Smooth muscle cell (in vitro differentiated cells): Measurements from ENCODE around the gene MGRN1. TPM values are rescaled to one million over a fixed set of nuclear protein-coding genes. Genes with fewer than 3 reads are reported as not detected.

Experiments used
- DNase-seq: peaks from one replicate; lab custom pipeline; 2025; ENCODE audit not compliant: unreplicated experiment; lab: John Stamatoyannopoulos, UW
- H2AFZ ChIP-seq: fragments of 200-600 bp; sonication (generic); 2 replicates; pipeline ENCODE4 v1.6.0; 2016; ENCODE audit warnings: antibody characterized with exemption, low read depth, mild to moderate bottlenecking
- H3F3A ChIP-seq: fragments of 200-600 bp; sonication (generic); 2 replicates; pipeline ENCODE4 v1.6.0; 2017; ENCODE audit warnings: antibody characterized with exemption, low read depth
- H3K27ac ChIP-seq: fragments of 200-600 bp; sonication (generic); 2 replicates; pipeline ENCODE4 v1.5.1; 2016; ENCODE audit warnings: low read depth, mild to moderate bottlenecking
- H3K27me3 ChIP-seq: fragments of 200-600 bp; sonication (generic); 2 replicates; pipeline ENCODE4 v1.6.1; 2016; ENCODE audit warnings: low read depth, mild to moderate bottlenecking
- H3K36me3 ChIP-seq: fragments of 200-600 bp; sonication (generic); 2 replicates; pipeline ENCODE4 v1.5.1; 2016; ENCODE audit warnings: low read depth
- H3K4me1 ChIP-seq: fragments of 200-600 bp; sonication (generic); 2 replicates; pipeline ENCODE4 v1.5.1; 2016; ENCODE audit warnings: low read depth
- H3K4me2 ChIP-seq: fragments of 200-600 bp; sonication (generic); 2 replicates; pipeline ENCODE4 v1.6.0; 2016; ENCODE audit warnings: mild to moderate bottlenecking
- H3K4me3 ChIP-seq: fragments of 200-600 bp; sonication (generic); 2 replicates; pipeline ENCODE4 v1.5.1; 2016; ENCODE audit warnings: mild to moderate bottlenecking
- H3K79me2 ChIP-seq: fragments of 200-600 bp; sonication (generic); 2 replicates; pipeline ENCODE4 v1.6.0; 2016; ENCODE audit warnings: low read depth, mild to moderate bottlenecking
- H3K9ac ChIP-seq: fragments of 200-600 bp; sonication (generic); 2 replicates; pipeline ENCODE4 v1.6.0; 2016; ENCODE audit warnings: low read depth
- H3K9me3 ChIP-seq: fragments of 200-600 bp; sonication (generic); replicated peaks from 2 replicates; pipeline ENCODE4 v1.5.1; 2016; ENCODE audit warnings: low read depth
- H4K20me1 ChIP-seq: fragments of 200-600 bp; sonication (generic); 2 replicates; pipeline ENCODE4 v1.6.0; 2016; ENCODE audit warnings: low read depth
- CTCF ChIP-seq: fragments of 200-600 bp; sonication (generic); IDR thresholded peaks from 2 replicates; pipeline ENCODE4 v1.5.1; 2017; ENCODE audit warnings: borderline replicate concordance, mild to moderate bottlenecking, antibody characterized with exemption; ENCODE audit not compliant: insufficient read depth, poor library complexity, severe bottlenecking
- WGBS: methylation state at CpG from one replicate; pipeline ENCODE4 v1.1.7; 2016; ENCODE audit warnings: low lambda C conversion rate; 5-methylcytosine and 5-hydroxymethylcytosine counted together
- polyA plus RNA-seq: library from polyadenylated mRNA; unstranded; fragments of >200 nt; fragmentation: Nextera tagmentation; extraction: Ambion mirVana; gene quantifications from 2 replicates; pipeline ENCODE4 v1.2.1, GENCODE V29; 2016
- total RNA-seq: library from RNA; depleted of rRNA; stranded (reverse); fragments of >200 nt; gene quantifications from 2 replicates; pipeline ENCODE4 v1.2.3, GENCODE V29; 2014

Gene MGRN1
- total and polyA plus RNA-seq, 2 experiments from 2014 or later = 22.0 to 23.2 TPM

GRCh38 chr16:4651827-4652226, 27.2 kb downstream of the MGRN1 start:
- 97% methylated on average over 13 of the region's 13 CpGs for WGBS
- Histone ChIP-seq H3K9ac (no peak overlapping the region), H3K9me3 (no peaks in the 10 kb centered on the region), H2AFZ (no peak overlapping the region), H3K27me3 (no peaks in the 10 kb centered on the region), H3K27ac (no peak overlapping the region), H3K4me1 (no peaks in the 10 kb centered on the region), H3K79me2 (peaks cover 16% of the 10 kb centered on the region), H3F3A (no peaks in the 10 kb centered on the region), H3K4me3 (no peak overlapping the region), H3K36me3 (no peaks in the 10 kb centered on the region), H3K4me2 (no peak overlapping the region), H4K20me1 (peaks cover 89% of the 10 kb centered on the region)
- TF ChIP-seq CTCF = no peak
- DNase-seq = no peak

GRCh38 chr16:4652561-4652960, 27.9 kb downstream of the MGRN1 start:
- Histone ChIP-seq H3K4me2 (no peak overlapping the region), H3K9ac (no peak overlapping the region), H2AFZ (no peak overlapping the region), H3K79me2 (peaks cover 9% of the 10 kb centered on the region), H3K36me3 (no peaks in the 10 kb centered on the region), H3K4me3 (no peak overlapping the region), H3F3A (no peaks in the 10 kb centered on the region), H3K27ac (no peak overlapping the region), H3K4me1 (no peaks in the 10 kb centered on the region), H4K20me1 (peaks cover 88% of the 10 kb centered on the region), H3K9me3 (no peaks in the 10 kb centered on the region), H3K27me3 (no peaks in the 10 kb centered on the region)
- no peak for DNase-seq
- no peak for TF ChIP-seq CTCF
- WGBS = 97% methylated on average over 25 of the region's 25 CpGs

GRCh38 chr16:4654011-4654963, 29.7 kb downstream of the MGRN1 start:
- no peaks in the 10 kb centered on the region for H3K9me3 ChIP-seq
- no peaks in the 10 kb centered on the region for H3F3A ChIP-seq
- H4K20me1 ChIP-seq = peaks cover 75% of the 10 kb centered on the region
- no peaks in the 10 kb centered on the region for H3K27me3 ChIP-seq
- no peak overlapping the region for H3K27ac ChIP-seq
- TF ChIP-seq CTCF = no peak
- H3K4me2 ChIP-seq = no peak overlapping the region
- no peaks in the 10 kb centered on the region for H3K36me3 ChIP-seq
- WGBS = 97% methylated on average over 16 of the region's 16 CpGs
- DNase-seq = no peak
- H3K4me1 ChIP-seq = no peaks in the 10 kb centered on the region
- no peak overlapping the region for H2AFZ ChIP-seq
- H3K4me3 ChIP-seq = no peak overlapping the region
- H3K79me2 ChIP-seq = peaks cover 4% of the 10 kb centered on the region
- H3K9ac ChIP-seq = no peak overlapping the region
